CD4-positive, alpha-beta T cell treated with Interleukin-6 for 4 hours (primary cell): ENCODE data around the gene FARP1.

Experiments used
- DNase-seq: peaks from one replicate; pipeline ENCODE4 v3.0.0-alpha.2; 2020; ENCODE audit warnings: mixed read lengths

The FARP1 gene

GRCh38 chr13:98142380-98143156 is at the start of gene FARP1:
FARP1 (plus strand) TSS chr13:98143094; CDS start chr13:98213243, 70,149 bp downstream.
- peak; percentile 2 for DNase-seq

GRCh38 chr13:98094678-98095266 is 48.1 kb upstream of the FARP1 start:
- DNase-seq: no peak

GRCh38 chr13:98096059-98096458 is 46.8 kb upstream of the FARP1 start:
- DNase-seq: no peak

- DNase-seq: no peak
Observed at GRCh38 chr13:98097749-98098148, 45.1 kb upstream of the FARP1 start.

GRCh38 chr13:98098516-98098915 is 44.4 kb upstream of the FARP1 start:
- DNase-seq: no peak

- DNase-seq: no peak
Observed at GRCh38 chr13:98099627-98100026, 43.3 kb upstream of the FARP1 start.

- no peak for DNase-seq
Observed at GRCh38 chr13:98100481-98100880, 42.4 kb upstream of the FARP1 start.

GRCh38 chr13:98103531-98103930 is 39.4 kb upstream of the FARP1 start:
- no peak for DNase-seq

- DNase-seq: no peak
Observed at GRCh38 chr13:98103942-98104880, 38.7 kb upstream of the FARP1 start.

GRCh38 chr13:98105929-98106336 is 37.0 kb upstream of the FARP1 start:
- DNase-seq: no peak

GRCh38 chr13:98108341-98108740 is 34.6 kb upstream of the FARP1 start:
- no peak for DNase-seq

GRCh38 chr13:98109226-98109853 is 33.6 kb upstream of the FARP1 start:
- no peak for DNase-seq

GRCh38 chr13:98110749-98111148 is 32.1 kb upstream of the FARP1 start:
- DNase-seq: no peak

GRCh38 chr13:98111168-98112098 is 31.5 kb upstream of the FARP1 start:
- DNase-seq: no peak

GRCh38 chr13:98112456-98112855 is 30.4 kb upstream of the FARP1 start:
- DNase-seq: no peak

GRCh38 chr13:98118865-98119264 is 24.0 kb upstream of the FARP1 start:
- DNase-seq: no peak

- no peak for DNase-seq
Observed at GRCh38 chr13:98123176-98123575, 19.7 kb upstream of the FARP1 start.

GRCh38 chr13:98129059-98129746 is 13.7 kb upstream of the FARP1 start:
- no peak for DNase-seq

- DNase-seq: no peak
Observed at GRCh38 chr13:98133946-98134345, 8.9 kb upstream of the FARP1 start.

GRCh38 chr13:98134901-98135300 is 8.0 kb upstream of the FARP1 start:
- no peak for DNase-seq

- DNase-seq: no peak
Observed at GRCh38 chr13:98141091-98141490, 1.8 kb upstream of the FARP1 start.
